SH-SY5Y (cell line): ENCODE results near the gene KAT8.

Source experiments
- GATA2 ChIP-seq: IDR thresholded peaks from 2 replicates; pipeline ENCODE4 v1.6.1; 2011; ENCODE audit warnings: mild to moderate bottlenecking, low read depth, low read length
- GATA3 ChIP-seq: IDR thresholded peaks from 2 replicates; pipeline ENCODE4 v1.6.1; 2011; ENCODE audit warnings: low read depth, mild to moderate bottlenecking, low read length, moderate library complexity

DNA sequence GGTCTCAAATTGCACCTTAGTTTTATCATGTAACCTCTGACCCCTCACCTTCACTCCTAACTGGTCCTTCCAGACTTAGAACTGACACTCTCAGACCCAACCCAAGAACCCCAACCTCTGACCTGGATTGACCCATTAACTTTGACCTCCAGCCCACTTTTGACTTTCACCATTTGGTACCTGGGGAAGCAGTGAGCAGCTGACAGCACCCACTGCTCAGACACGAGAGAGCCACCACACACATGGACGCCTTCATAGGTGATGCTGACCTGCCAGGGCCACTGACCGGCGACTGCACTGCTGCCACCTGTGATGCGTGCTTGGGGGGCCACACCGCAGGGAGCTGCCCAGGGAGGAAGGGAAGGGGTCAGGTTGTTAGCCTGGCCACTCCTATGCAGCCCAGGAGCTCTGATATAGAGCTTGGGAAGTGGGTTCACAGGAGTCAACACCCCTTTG is 15.6 kb downstream of the KAT8 start:
- TF ChIP-seq GATA2 = no peak
- TF ChIP-seq GATA3 = no peak
